KOPT-K1 (cell line): ENCODE data around the gene SH3TC1.

Source experiments
- H3K27ac ChIP-seq: fragments of 200-600 bp; sonication (generic); 2 replicates; pipeline ENCODE4 v1.5.1; 2016; ENCODE audit warnings: antibody characterized with exemption, mild to moderate bottlenecking, low read depth, low read length; ENCODE audit not compliant: poor library complexity, severe bottlenecking
- H3K36me3 ChIP-seq: fragments of 200-600 bp; sonication (generic); 2 replicates; pipeline ENCODE4 v1.5.1; 2017; ENCODE audit warnings: antibody characterized with exemption, mild to moderate bottlenecking, low read length, moderate library complexity; ENCODE audit not compliant: insufficient read depth
- H3K9me3 ChIP-seq: fragments of 200-600 bp; sonication (generic); 2 replicates; pipeline ENCODE4 v1.5.1; 2017; ENCODE audit warnings: antibody characterized with exemption, low read length, mild to moderate bottlenecking; ENCODE audit not compliant: insufficient read depth, poor library complexity, severe bottlenecking

SH3TC1 gene

GRCh38 chr4:8182858-8183725 is 16.0 kb upstream of the SH3TC1 start:
- no peak overlapping the region for H3K27ac ChIP-seq
- no peaks in the 10 kb centered on the region for H3K36me3 ChIP-seq
- H3K9me3 ChIP-seq: no peaks in the 10 kb centered on the region

DNA sequence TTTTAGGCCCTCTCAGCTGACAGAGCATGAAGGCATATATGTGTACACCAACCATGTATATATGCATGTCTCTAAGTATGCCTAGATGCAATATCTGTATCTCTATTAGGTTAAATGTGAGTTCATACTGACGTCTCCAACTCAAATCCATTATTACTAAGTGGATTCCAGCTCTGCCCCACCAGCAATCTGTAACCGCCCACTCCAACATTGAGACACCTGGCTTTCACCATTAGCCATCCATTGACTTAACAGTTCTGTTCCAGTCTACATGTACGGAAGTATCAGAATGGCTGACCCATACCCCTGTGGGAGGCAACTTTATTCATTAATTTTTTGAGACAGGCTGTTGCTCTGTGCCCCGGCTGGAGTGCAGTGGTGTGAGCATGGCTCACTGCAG is 15.0 kb upstream of the SH3TC1 start:
- no peak overlapping the region for H3K27ac ChIP-seq
- H3K9me3 ChIP-seq: no peaks in the 10 kb centered on the region
- H3K36me3 ChIP-seq: no peaks in the 10 kb centered on the region

- no peak overlapping the region for H3K27ac ChIP-seq
- H3K9me3 ChIP-seq: no peaks in the 10 kb centered on the region
- no peaks in the 10 kb centered on the region for H3K36me3 ChIP-seq
These were observed 13.8 kb upstream of the SH3TC1 start for GRCh38 chr4:8185295-8185694.

- no peak overlapping the region for H3K27ac ChIP-seq
- H3K36me3 ChIP-seq: no peaks in the 10 kb centered on the region
- no peaks in the 10 kb centered on the region for H3K9me3 ChIP-seq
These were observed 13.2 kb upstream of the SH3TC1 start for GRCh38 chr4:8185930-8186329.

DNA sequence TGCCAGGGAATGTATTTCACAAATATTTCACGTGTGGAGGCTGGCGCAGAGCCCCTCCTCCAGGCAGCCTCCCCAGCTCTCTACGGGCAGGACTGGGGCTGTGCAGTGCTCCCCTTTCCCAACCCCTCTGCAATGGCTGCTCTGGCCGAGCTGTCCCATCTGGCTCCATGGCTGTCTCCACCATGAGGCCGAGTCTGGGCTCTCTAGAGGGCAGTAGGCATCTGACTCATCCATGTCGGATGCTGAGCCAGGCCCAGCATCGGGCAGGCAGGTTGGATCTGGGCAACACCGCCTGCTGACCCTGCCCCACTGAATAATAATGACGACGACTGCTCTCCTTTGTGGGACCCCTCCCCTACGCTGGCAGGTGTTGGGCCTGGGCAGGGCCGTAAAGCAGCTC is 11.0 kb upstream of the SH3TC1 start:
- Histone ChIP-seq H3K36me3 (no peaks in the 10 kb centered on the region), H3K9me3 (no peaks in the 10 kb centered on the region), H3K27ac (no peak overlapping the region)

GRCh38 chr4:8188743-8189550 is 10.1 kb upstream of the SH3TC1 start:
- H3K36me3 ChIP-seq: no peaks in the 10 kb centered on the region
- H3K9me3 ChIP-seq: no peaks in the 10 kb centered on the region
- H3K27ac ChIP-seq: no peak overlapping the region

DNA sequence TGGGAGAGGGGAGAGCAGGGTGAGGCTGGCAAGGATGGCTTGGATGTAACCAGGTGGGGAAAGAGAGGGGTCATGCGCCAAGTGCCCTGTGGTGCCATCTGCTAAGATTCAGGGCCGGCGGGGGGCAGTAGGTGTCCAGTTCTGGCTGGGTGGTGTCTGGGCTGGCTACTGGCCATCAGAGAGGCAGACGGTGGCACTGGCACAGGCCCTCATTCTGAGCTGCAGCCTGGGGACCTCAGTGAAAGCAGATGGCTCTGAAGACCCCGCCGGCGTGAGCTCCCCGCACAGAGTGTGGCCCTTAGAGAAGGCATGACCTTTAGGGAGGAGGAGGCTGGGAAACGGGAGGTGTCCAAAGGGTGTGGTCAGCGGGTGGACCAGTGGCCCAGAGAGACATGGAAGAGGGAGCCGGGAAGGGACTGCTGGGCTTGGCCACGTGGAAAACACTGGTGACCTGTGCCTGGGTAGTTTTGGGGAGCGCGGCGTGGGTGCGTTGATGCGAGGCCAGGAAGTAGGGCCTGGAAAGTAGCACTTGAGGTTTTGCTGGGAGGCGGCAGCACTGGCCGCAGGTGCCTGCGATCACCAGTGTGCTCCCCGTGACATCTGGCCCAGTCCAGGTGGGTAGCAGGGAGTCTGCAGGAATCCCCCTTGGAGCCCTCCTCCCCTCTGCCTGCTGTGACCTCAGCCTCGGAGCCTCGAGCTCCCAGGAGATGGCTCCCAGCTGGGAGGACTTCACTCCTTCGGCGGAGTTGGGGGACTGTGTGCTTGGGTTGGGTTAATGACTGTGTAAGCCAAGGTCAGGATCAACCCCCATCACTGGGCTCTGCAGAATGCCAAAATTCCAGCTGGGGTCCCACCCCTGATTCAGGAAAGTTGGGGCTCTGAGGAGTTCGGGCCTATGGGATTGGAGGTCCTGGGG is 9.3 kb upstream of the SH3TC1 start:
- Histone ChIP-seq H3K9me3 (no peaks in the 10 kb centered on the region), H3K36me3 (no peaks in the 10 kb centered on the region), H3K27ac (no peak overlapping the region)

DNA sequence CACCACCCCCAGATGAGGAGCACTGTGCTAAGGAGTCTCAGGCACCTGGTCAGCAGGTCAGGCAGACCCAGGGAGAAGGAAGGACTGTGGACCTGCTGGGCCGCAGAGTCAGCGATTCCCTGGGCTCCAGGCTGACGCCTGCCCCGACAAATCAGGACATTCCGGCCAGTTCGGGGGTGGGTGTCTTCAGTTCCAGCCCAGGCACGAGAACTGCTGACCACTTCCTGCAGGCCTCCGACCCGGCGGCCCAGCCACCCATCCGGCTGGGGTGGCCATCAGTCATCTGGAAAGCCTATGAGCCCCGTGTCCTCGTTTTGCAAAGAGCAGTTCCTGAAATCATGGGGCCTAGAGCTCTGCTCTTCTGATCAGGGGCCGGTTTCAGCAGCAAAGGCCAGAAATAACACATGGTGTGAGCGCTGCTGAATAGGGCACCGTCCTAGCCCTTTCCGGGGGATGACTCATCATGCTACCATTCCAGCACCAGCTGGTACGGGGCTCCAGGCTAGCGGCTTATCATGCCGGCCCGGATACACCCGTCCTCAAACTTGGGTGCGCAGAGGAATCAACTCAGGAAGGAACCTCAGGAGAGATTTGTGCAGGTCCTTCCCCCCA is 7.8 kb upstream of the SH3TC1 start:
- Histone ChIP-seq H3K27ac (no peak overlapping the region), H3K9me3 (no peaks in the 10 kb centered on the region), H3K36me3 (no peaks in the 10 kb centered on the region)

DNA sequence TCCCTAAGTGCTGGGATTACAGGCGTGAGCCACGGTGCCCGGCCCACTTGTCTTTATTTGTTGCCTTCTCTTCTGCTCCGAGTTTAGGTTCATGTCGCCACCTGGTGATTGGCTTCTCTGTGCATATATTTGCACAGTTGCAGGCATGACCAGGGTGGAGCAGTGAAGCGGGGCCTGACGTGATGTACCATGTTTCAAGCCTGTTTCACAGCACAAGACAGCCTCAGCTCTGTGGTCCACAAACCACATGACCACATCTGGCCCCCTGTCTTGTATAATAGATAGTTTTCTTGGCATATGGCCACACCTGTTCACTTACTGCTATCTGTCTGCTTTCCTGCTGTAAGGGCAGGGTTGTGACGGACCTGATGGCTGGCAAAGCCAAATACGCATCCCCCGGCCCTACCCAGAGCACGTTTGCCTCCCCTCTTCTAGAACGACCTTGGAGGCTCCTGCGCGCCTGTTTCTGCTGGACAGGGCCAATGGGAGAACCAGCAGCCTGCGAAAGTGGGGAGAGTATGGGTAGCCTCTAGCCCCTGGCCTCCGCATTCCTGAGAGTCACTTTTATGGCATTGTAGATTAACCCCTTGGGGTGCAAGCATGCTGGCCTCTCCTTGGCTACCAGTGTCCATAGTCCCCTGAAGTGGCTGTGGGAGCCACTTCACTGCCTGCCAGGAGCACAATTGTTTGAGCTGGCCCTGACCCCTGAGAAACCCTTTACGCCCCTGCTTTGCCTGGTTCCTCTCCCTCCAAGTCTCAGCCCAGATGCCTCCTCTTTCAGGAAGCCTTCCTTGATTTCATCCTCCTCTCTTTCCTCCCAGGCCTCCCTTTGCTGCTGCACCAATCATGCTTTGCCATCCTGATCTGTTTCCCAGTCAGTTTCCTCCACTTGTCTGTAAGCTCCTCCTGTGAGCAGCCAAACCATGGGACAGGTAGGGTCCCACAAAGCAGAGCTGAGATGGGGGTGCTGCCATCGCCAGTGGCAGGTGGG is 6.0 kb upstream of the SH3TC1 start:
- H3K36me3 ChIP-seq: no peaks in the 10 kb centered on the region
- no peak overlapping the region for H3K27ac ChIP-seq
- no peaks in the 10 kb centered on the region for H3K9me3 ChIP-seq

GRCh38 chr4:8194306-8195242 is 4.5 kb upstream of the SH3TC1 start:
- H3K9me3 ChIP-seq: no peaks in the 10 kb centered on the region
- no peak overlapping the region for H3K27ac ChIP-seq
- no peaks in the 10 kb centered on the region for H3K36me3 ChIP-seq

GRCh38 chr4:8195431-8195830 is 3.7 kb upstream of the SH3TC1 start:
- Histone ChIP-seq H3K9me3 (no peaks in the 10 kb centered on the region), H3K36me3 (no peaks in the 10 kb centered on the region), H3K27ac (no peak overlapping the region)

DNA sequence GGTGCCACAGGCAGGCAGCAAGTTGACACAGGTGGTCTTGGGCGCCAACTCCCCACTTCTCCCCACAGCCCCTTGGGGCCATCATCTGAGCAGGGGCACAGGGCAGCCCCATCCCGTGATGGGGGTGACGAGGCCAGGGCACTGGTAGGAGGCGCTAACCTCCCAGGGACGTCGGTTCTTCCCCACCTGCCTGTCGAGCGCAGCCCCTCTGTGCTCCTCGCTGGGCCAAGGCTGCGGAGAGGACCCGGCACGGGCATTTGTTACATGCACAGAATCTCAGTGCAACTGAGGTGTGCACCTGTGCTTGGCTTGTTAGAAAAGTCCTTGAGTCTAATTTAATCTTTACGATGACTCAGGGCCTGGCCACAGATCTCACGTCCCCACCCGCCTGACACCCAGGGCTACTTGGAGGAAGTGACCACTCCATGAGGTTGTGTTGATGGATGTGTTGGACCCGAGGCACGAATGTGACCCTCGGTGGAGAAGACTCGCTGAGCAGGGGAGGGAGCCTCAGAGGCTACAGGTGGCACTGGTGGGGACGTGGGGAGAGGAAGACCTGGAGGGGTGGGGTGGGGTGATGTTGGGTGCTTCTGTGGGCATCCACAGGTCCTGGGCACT is 3.1 kb upstream of the SH3TC1 start:
- no peaks in the 10 kb centered on the region for H3K9me3 ChIP-seq
- H3K27ac ChIP-seq: no peak overlapping the region
- H3K36me3 ChIP-seq: no peaks in the 10 kb centered on the region
